GM19025 (cell line): ENCODE results near the gene PKIB.

ENCODE experiments used
- ATAC-seq: cut with Tn5 transposase; IDR thresholded peaks from one replicate; pipeline ENCODE4 v1.9.1; 2021; ENCODE audit warnings: mild to moderate bottlenecking, low read depth, moderate library complexity; ENCODE audit not compliant: unreplicated experiment

The PKIB gene

DNA sequence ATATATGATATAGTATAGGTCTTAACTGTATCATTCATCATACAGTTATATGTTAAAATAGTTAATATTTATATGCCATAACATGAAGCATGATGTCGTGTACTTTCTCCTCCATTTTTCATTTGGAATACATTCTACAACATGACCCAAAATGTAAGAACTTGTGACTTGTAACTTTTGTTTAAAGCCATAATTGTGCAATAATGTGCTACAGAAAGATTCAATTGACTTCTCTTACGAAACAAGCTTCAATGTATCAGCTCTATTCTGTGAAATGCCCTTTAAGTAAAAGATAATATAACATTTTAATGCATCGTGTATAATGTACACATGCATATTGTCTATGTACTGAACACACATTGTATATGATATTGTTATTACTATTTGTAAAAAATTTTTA lies 92.6 kb downstream of the PKIB start:
- no peak for ATAC-seq

GRCh38 chr6:122704066-122704465 lies 93.9 kb downstream of the PKIB start:
- no peak for ATAC-seq

- no peak for ATAC-seq
Observed at GRCh38 chr6:122709922-122710512, 99.8 kb downstream of the PKIB start.

- ATAC-seq, result no peak
Observed at GRCh38 chr6:122710908-122711635, 100.9 kb downstream of the PKIB start.

- no peak for ATAC-seq
Observed at GRCh38 chr6:122712093-122712447, 101.9 kb downstream of the PKIB start.

- no peak for ATAC-seq
Observed at GRCh38 chr6:122712448-122713137, 102.4 kb downstream of the PKIB start.

DNA sequence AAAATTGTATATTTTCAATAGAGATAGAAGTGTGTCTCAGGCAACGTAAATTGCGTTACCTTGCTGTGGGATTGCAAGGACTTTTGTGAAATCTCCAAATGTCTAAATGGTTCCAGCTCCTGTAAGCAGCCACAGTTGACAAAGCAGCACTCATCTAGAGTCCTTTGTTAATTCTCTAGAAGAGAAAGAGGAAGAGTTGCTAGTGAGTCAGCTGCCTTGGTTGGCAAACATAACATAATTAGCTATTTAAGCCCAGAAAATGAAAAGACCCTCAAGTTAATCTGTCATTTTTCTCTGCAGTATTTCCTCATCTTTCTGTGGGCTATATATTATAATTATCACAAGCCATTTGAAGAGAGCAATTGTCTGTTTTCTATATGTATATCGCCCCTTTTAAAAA lies 102.9 kb downstream of the PKIB start:
- no peak for ATAC-seq

- no peak for ATAC-seq
Observed at GRCh38 chr6:122714059-122714458, 103.9 kb downstream of the PKIB start.

DNA sequence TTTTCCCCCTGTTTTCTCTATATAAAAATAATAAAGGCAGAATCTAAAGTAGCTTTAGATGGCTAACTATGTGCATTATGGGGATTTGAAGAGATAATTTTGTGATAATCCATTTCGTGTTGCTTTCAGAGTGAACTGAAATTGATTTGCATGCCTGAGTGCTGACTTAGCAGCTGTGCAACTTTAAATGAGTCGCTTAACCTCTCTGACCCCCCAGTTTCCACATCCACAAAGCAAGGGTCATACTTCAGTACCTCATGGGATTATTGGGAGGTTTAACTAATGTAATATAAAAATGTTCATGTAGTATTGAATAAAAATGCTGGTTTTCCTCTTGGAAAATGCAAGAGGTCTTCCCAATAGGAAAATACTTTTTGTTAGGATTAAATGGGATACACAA lies 105.5 kb downstream of the PKIB start:
- ATAC-seq, result no peak

DNA sequence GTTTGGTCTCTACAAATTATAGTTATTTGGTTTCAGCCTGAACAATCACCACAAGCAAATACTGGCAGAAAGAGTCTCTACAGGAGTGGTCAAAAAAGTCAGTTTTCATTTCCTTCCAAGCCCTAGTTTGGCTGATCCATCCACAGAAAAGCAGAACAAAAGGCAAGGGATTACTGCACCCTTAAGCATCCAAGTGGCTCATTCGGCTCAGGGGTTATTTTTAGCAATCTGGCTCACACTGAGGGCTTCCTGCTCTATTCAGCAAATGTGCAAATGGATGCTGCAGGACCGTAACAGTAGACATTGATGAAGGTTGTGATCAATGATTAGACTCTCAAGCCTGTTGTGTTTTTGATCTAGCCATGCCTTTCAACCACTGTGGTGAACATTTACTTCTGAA lies 107.1 kb downstream of the PKIB start:
- no peak for ATAC-seq

DNA sequence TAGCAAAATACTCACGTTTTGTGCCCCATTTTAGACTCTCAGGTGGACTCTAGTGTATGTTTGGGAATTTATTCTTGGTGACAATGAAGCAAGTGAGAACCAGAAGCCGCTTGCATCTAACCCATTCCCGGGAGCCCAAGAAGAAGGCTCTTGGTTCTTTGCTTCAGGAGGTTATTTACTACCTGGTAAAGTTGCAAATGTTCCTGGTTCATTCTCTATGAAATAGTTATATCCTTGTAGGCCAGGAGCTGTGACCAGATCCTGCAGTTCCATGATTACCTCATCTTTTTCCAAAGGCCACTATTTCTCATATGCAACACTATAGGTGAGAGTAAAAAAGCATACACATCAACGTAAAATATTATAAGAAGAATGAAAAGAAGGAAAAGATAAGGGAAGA lies 108.4 kb downstream of the PKIB start:
- ATAC-seq, result no peak

GRCh38 chr6:122719176-122719575 lies 109.0 kb downstream of the PKIB start:
- ATAC-seq, result no peak

- ATAC-seq, result no peak
Observed at GRCh38 chr6:122722746-122723145, 112.5 kb downstream of the PKIB start.

GRCh38 chr6:122726649-122727048 lies 116.4 kb downstream of the PKIB start:
- no peak for ATAC-seq

GRCh38 chr6:122727244-122727643 lies 117.0 kb downstream of the PKIB start:
- ATAC-seq, result no peak

GRCh38 chr6:122730334-122730733 lies 120.1 kb downstream of the PKIB start:
- ATAC-seq, result no peak

DNA sequence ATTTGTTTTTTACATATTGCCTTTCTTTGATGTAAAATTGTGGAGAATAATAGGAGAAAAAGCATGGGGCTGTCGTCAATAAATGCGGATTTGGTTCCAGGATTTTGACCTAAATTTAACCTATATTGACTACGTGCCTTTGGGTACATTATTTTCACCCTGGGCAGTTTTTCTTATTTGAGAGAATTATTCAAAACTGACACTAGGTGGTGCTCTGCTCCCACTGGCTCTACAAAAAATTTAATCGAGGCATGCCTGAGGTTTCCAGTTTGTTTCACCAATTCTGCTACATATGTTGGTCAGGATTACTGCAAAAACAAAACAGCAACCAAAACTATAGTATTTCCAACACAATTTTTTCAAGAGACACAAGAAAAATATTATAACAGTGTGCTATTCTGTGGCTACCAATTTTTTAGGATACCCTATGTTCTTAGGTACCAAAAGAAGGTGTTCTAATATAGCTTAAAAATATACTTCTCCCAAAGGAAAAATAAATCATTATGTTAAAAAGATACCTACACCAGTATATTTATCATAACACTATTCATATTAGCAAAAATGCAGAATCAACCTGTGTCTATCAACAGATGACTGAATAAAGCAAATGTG lies 120.7 kb downstream of the PKIB start:
- ATAC-seq, result no peak

DNA sequence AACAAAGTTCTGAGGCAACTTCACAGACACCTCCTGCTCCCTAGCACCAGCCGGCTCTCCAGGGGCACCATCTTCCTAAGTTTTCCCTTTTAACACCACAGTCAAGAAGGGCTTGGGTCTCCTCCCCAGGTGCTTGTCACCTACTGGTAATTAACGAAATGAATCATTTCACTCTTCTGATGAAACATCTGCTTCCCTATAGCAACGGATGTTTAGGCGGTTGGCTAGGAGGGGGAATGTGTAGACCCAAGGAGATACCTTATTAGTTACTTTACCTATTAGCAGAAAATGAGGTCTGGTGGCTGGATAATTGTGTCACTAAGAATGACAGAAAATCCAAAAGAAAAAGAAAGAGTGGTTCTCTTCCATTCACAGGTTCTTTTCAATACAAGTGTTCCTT lies 123.1 kb downstream of the PKIB start:
- ATAC-seq, result no peak

DNA sequence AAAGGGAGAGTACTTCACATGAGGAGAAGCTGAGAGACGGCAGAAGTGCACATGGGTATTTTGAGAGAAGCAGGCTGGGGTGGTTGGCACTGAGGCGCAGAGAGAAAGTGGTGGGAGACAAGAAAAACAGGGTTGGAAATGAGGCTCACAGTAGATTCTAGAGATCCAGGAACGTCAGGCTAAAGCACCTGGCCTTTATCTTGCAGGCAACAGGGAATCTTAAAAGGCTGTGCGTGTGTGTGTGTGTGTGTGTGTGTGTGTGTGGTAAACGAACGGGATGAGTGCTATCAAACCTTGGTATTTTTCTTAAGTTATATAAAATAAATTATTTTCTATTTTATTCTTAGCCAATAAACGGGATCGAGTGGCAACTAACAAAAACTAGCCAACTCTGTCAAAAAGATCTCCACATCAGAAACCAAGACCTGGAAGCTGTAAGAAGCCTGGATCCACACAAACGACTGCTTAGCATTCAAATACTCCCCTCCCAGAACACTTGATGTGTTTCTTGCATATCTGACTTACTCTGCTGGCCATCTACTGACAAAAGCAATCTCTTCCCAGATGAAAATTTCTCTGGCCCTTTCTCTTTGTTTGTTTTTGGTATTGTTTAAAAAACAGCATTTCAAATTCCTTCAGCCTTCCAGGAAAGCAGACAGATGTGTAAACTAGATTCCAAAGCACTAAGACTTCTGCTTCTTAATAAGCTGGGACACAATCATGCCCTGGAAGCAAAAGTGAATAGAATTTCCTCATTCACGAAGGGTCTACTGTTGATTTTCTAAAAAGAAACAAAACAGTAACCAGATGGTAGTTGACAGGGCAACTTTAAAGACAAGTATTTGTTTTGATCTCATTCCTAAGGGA lies 124.6 kb downstream of the PKIB start:
- no peak for ATAC-seq

DNA sequence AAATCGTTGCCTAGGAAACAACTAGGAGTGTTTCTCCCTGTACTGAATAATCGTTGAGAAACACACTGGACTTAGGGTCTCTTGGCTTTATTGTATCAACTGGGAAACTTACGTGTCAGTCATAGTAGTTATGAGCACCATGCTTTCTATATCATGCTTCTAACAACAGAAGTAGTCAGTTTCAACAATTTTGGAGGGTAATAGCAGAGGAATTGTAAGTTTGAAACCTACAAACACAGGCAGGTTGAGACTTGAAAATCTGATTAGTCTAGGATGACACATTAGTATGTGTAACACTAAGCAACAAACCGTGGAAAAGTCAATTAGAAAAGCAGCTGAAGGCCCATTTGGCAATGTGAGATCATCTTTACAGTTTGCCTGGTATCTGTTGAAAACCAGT lies 125.4 kb downstream of the PKIB start:
- ATAC-seq, result no peak

DNA sequence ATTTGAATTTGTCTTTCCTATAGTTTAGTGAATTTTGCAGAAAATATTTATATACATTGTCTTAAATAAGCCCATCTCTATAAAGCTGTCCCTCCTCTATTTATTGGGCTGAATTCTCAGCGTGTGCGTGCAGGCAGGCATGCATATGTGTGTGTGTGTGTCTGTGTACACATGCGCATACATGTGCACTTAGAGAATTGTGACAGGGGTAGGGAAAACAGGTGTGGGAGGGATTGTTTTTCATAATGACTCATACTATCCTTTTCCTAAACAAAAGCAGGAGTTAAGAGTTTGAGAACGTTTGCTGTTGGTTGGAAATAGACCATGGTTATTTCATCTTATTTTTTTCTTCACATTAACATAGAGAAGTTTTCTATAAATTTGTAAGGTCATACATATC lies 126.0 kb downstream of the PKIB start:
- no peak for ATAC-seq
